GM18907 (cell line): ENCODE measurements around the gene ATAT1.

Source experiments
- ATAC-seq: cut with Tn5 transposase; IDR thresholded peaks from one replicate; pipeline ENCODE4 v1.9.1; 2021; ENCODE audit warnings: mild to moderate bottlenecking, moderate library complexity; ENCODE audit not compliant: unreplicated experiment

The ATAT1 gene

DNA sequence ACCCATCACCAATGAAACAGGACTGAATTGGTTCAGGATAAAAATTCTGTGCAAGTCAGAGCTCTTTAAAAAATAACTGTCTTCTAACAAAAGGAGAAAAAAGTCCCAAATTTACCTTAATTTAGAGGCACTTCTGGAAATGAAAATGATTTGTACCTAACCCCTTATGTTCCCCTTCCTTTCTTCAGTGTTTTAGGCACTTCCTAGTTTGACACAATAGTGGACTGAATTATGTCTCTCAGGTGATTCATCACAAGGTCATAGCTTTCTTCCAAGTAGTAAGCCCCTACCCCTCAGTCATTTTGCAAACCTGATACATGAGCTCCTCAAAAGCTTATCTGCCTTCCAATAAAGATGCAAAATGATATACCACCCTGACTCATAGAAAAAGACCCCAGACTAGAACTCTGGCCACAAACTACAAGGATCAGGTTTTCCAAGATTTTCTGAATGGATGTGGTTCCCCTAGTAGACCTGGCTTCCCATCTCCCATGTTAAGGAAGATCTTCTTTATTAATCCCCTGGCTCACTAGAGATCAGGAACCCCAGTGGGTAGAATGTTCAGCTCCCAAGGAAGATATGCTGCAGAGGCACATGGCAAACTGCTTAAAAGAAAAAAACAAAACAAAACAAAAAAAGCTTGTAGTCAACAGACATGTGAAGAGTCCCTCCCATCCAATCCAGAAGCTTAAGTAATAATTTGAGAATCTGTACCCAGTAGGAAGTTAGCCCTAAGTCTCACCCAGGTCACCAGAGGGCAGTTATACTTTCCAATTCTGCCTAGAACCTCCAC lies 13.2 kb upstream of the ATAT1 start:
- ATAC-seq: no peak

DNA sequence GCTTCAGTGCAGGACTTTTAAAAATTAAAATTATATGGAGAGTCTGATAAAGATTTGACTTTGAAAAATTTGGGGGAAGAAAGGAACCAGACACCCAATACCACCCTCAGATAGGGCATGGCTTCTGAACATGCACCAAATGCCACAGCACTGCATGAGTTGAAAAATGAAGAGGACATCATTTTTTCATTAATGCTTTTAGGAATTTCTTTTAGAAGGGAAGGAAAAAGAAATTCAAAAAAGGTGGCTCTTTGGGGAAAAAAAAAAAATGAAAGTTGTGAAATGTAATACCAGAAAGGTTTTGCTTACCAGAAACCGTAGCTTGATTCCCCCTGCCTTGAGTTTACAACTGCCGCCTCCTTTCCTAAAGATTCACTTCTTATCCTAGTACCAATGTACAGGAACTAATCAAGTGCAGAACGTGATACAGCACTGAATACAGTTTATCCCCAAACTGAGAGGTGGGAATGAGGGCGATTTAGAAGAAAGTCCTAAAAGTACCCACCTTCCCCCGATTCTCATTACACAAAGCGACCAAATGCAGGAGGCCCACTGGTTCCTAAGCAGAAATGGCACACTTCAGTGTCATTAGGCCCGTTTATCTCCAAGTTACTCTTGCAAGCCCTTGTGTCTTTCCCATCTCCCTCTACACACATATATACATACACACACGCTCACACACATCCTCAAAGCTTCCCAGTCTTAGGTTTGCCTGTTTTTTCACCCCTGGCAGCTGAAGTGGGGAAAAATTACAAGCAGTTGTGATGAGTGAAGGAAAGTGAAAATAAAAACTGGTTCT lies 12.4 kb upstream of the ATAT1 start:
- no peak for ATAC-seq

DNA sequence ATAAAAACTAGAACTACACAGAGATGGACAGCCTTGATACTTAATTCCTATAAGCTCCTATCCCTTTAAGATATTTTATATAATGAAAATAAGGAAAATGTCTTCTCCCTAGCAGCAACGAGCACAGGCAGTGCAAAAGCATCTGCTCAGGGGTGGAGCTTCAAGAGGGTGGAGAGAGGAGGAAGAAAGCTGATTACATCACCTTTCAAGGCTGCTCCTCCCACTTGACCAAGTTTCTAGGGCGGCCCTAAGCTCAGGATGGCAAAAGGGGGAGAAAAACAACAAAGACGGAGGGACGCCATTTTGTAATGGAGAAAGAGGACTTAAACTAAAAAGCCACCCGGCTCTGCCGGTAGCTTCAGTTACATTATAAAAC lies 11.8 kb upstream of the ATAT1 start:
- ATAC-seq: peak; percentile 35

DNA sequence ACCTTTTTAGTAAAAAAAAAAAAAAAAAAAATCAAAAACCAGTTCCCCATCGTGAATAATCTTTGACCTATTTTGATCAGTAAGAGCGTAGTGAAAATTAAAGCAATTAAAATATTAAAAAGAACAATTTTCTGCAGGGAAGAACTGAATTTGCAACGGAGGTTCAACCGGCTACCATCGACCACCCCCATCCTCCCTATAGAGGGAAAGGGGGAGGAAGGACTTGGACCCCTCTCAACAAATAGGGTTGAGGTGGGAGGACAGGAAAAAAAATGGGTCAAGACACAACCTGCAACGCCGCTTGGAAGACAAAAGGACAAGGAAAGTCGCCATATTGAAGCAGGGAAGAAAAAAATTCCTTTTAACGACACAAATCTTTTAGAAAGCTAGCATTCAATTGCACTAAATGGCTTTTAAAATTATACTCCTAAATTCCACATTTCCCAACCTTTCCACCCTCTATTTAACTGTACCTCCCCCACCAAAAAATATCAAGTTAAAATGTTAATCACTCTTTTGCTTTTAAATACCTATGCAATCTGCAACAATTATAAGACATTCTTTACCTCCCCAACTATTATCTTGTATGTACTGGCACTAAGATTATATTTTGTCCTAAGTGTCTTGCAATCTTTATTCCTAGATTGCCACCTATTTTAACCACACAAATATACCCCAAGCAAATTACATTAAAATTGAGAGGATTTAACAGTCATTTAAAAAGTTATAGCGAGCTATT lies 11.3 kb upstream of the ATAT1 start:
- ATAC-seq: no peak

DNA sequence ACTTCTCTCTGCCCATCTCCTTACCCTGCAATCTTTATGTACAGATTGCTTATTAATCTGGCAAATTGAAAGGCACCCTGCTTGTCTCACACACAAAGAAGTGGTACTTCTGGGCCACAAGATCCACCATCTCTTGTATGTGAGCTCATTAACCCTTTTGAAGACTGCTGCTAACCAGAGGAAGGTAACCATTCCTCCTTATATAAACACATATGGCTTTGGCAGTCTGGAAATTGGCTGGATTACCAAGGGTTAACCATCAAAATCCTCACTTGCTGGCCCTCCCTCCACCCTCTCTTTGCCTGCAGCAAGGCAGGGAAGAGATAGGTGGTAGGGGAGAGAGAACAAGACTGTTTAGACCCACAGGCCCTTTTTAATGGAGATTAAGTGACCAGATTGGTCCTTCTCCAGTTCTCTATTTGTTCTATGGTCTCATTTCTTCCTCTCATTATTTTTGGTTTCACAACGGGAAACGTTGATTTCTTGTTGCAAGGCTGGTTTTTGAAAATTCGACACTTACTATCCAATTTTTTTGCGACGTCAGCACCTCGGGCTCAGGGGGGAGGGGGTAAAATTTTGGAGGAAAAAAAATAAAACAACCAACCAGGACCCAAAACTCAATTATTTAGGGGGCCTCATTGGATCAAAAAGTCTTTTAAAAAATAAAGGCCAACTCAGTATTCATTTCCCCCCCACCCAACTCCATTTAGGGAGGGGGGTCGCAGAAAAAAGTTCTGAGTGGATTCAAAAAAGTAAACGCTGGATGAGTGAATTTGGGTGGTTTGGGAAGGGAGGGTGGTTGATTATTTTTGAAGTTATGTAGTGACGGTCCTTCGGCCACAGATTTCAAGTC lies 10.5 kb upstream of the ATAT1 start:
- no peak for ATAC-seq

DNA sequence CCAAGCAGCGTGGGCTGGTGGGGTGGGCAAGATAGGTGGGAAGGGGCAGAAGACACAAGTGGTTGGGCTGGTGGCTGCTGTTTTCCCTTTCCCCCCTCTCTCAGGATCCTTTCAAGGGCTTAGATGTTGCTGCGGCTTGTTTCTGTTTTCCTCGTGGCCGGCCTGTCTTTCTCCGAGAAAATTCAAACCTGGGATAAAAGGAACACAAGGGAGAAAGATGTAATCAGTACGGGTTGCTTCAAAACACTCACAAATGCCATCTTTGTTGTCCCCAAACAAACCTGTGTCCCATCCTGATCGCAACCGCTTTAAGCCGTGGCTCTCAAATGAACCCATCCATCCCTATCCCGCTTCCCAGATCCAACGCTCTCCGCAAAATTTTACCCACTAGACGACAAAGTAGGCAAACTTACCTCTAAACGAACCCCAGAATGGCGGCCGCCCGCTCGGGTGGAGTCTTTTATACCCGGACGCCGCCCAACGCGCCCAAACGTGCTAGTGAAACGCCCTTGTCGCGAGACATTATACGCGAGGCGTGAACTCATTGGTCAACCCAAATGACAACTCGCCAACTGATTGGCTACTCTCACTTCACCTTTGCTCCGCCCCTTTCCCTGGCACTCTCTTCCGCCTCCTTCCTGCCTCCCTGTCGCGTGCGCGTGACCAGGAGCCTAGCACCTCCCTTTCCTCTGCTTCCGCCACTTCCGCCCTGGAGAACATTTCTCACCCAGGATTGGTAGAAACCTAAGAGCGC lies 9.7 kb upstream of the ATAT1 start, which contains the start of gene PPP1R10:
PPP1R10 (minus strand) TSS at position 433 of the 754 bp plus-strand sequence. CDS start 7,299 bp downstream, outside the sequence.
- ATAC-seq: peak; percentile 87

DNA sequence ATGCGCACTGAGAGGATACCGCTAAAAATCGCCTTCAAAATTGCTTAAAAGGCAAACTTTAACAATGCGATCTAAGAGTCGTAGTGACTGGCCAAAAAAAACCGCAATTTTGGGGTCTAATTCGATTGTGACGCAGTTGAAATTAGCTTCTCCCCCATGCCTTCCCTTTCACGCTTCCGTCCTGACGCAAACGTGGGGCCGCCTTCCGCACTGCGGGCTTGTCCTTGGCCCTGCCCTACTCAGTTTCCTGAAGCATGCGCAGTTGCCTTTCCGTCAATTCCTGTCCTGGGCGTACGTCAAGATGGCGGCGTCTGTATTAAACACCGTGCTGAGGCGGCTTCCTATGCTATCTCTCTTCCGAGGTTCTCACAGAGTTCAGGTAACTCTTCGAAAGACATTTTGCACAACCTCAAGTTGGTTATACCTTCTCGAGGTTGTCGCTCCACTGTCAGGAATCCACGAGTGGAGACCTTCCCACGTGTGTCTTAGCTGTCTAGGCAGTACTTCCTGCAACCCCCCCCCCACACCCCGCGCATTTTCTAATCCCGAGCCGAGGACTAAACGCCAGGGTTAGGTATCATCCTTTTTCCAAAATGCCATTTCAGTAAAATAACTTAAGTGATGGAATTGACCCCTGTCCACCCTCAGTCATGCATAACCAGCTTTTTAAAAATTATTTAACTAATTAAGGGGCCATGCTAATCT lies 9.0 kb upstream of the ATAT1 start, which contains the start of gene MRPS18B:
MRPS18B (plus strand) TSS at position 276 of the 705 bp plus-strand sequence; CDS start at position 302, 26 bp downstream.
- ATAC-seq: peak; percentile 80

DNA sequence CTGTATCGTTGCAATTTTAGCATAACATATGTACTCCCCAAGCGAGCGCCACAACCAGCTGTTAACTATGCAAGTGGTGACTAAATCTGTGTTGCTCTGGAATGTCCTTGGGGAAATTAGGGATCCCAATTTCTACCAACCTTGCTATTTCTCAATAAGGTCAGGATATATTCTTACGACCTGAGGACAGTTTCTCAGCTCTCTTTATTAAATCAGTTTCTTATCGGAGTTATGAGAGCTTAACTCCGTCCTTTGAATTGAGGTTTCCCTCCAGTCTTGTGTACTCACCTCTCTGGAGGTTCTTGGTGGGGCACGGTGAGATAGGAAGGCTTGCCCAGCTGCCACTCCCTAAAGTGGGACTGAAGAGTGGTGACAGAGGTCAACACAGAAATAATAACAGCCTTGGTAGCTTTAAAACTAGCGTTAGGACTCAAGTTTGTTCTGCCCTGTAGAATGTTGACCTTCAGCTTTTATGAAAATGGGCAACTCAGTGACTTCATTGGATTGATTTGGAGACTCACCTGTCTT lies 8.3 kb upstream of the ATAT1 start:
- ATAC-seq: no peak

DNA sequence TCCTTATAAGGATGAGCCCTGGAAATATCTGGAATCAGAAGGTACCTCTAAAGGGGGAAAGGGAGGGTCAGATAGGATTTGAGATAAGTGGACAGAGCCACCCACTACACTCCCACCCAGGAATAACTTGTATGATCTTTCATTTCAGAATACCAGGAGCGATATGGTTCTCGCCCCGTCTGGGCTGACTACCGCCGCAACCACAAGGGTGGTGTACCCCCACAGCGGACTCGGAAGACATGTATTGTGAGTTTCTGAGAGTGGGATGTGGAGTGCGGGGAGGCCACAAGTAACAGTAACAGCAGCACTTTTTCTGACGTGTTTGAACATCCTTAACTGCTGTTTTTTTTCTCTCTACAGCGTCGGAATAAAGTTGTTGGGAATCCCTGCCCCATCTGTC lies 7.1 kb upstream of the ATAT1 start:
- no peak for ATAC-seq

DNA sequence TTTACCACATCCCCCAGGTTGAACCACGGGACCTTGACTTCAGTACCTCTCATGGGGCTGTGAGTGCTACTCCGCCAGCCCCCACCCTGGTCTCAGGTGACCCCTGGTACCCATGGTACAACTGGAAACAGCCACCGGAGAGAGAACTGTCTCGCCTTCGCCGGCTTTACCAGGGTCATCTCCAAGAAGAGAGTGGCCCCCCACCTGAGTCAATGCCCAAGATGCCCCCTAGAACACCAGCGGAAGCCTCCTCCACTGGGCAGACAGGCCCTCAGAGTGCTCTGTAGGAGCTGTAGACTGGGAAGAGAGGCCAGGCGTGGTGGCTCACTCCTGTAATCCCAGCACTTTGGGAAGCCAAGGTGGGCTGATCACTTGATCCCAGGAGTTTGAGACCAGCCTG lies 1.2 kb upstream of the ATAT1 start:
- ATAC-seq: no peak

DNA sequence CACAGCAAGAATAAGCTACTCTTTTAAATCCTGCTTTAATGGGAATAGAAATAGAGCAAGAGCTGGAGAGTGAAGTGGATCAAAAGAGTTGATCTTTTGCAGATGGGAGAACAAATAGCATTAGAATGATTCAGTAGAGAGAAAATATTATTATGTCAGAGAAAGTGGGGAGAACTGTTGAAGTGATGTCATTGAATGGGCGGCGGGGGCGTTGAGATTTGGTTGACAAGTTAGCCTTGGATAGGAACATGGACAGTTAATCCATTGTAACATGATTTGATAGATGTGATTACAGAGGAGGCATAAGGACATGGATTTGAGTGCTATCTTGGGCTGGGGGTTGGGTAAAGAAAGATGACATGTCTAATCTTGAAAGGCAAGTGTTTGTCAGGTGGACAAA lies 9.2 kb downstream of the ATAT1 start:
- no peak for ATAC-seq

DNA sequence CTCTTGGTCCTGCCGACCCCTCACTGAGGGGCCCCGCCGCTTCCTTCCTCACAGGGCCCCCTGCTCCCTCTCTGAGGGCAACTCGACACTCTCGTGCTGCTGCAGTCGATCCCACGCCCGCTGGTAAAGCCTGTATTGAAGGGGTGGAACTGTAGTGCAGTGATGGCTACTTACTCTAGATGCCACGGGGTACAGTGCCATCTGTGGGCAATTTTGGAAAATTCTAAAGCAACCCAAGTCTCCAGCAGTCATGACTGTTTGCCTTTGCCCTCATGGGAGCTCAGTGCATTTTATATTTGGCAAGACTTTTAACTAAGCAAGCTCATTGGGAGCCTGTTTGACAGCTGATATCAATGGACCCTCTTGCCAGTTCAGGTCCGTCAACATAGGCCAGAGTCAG lies 13.8 kb downstream of the ATAT1 start:
- ATAC-seq: no peak

DNA sequence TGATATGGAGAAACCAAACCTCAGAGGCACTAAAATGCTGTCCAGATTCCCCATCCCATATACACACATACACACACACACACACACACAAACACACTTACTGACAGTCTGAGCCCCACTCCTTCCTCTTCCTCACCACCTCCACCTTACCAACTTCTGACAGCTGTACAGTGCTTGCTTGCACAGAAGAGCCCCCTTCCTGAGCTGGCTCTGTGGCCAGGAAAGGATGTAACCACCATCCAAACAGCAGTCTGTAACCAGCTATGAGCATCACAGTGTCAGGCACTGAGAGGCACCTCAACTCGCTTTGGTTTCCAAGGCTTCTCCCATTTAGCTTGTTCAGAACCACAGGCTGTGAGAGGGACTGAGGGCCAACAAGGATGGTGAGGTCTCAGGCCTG lies 14.4 kb downstream of the ATAT1 start:
- no peak for ATAC-seq

DNA sequence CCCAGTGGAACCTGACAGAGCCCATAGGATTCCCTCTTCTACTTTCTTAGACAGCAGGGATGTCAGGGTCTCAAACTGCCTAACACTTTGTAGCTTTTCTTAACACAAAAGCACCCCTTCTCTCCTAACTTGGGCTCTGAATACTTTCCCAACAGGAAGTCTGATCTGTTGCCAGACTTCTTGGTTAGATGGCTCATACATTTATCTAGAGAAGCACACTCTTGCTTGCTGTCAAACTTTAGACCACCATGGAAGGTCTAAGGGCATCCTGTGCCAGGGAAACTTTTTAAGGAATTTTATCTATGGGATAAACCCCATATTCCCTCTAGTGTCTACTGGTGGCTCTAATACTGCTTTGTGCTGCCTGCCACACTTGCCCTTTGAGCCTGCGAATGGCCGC lies 17.0 kb downstream of the ATAT1 start:
- ATAC-seq: no peak

DNA sequence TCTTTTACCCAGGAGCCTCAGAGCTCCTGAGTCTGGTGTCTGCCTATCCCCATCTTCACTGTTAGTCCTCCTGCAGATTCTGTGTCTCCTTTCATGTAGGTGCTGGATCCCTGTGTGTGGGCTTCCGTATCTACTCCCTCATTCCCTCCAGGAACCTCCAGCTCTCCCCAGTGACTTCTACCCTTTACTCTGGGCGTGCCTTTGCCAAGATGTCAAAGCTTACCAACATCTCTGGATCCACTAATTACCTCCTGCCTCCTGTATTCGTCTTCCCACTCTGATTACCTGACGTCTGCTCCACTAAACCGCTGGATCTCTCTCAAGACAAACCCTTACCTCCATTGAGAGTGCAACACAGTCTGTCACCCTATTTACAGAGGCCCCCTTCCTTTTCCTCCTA lies 18.1 kb downstream of the ATAT1 start:
- ATAC-seq: no peak

DNA sequence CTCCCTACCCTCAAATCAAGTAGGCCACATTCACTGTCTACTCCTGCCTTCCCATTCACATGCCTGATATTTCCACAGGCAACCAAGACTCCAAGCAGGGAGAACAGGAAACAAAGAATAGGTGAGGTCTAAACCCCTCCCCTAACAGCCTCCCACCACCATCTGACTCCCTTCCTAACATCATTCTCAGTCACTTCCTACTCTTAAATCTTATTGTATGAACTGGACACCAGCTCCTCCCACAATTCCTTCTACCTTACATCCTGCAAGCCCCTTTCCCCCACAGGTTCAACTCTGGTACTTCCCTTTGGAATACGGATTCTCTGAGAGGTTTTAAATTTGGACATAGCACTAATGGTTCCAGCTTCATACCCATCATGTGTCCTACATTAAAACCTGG lies 19.3 kb downstream of the ATAT1 start:
- ATAC-seq: no peak

DNA sequence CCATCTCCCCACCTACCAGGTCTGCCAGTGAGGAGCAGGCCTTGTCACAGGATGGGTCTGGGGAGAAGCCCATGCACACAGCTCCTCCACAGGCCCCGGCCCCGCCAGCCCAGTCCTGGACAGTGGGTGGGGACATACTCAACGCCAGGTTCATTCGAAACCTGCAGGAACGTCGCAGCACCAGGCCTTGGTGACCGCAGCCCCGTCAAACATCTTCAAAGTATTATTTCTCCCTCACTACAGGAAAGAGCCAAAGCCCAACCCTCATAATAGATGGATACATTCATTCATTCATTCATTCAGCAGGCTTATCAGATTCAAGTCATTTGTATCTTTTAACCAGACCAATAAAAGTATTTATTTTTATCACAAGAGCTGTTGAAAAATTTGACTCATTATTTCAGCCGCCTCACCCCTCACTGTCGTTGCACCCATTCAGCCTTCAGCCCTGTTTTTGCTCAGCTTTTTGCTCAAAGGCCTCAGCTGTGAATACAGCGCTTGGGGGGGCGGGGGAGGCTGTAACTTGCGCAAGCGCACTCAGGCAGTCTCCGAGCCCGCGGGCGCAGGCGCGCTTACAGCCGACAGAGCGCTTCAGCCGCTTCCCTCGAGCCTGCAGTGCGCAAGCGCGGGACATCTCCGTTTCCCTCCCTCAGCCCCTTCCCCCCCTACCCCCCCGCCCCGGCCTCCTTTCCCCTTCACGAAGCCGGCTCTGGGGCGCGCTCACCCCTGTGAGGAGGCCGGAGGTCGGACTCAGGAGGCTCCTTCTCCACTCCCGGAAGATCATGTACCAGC lies 20.0 kb downstream of the ATAT1 start, which contains the start of gene C6orf136:
C6orf136 (plus strand) TSS at position 684 of the 792 bp plus-strand sequence; CDS start at position 783, 99 bp downstream.
- ATAC-seq: peak; percentile 50
